AG10803 (cell line): ENCODE measurements around the gene UVSSA.
"Not testable (repeated sequence)": the region's sequence is repeated elsewhere in the genome, so short reads cannot be mapped to it uniquely, and the experiment has no call there.

Source experiments
- DNase-seq: peaks from one replicate; pipeline ENCODE4 v3.0.0; 2010; ENCODE audit warnings: low read depth
- H3K4me3 ChIP-seq: 2 replicates; pipeline ENCODE4 v1.5.1; 2011; ENCODE audit warnings: mild to moderate bottlenecking, low read length, control low read depth
- TF ChIP-seq, protein P1 (sequence below): conservative IDR thresholded peaks from 2 replicates; pipeline ENCODE4 v1.5.1; 2011; ENCODE audit warnings: mild to moderate bottlenecking, low read length, control low read depth, inconsistent platforms

The UVSSA gene

GRCh38 chr4:1381944-1382541 lies 35.0 kb downstream of the UVSSA start:
- DNase-seq, result no peak
- TF ChIP-seq, protein P1, sequence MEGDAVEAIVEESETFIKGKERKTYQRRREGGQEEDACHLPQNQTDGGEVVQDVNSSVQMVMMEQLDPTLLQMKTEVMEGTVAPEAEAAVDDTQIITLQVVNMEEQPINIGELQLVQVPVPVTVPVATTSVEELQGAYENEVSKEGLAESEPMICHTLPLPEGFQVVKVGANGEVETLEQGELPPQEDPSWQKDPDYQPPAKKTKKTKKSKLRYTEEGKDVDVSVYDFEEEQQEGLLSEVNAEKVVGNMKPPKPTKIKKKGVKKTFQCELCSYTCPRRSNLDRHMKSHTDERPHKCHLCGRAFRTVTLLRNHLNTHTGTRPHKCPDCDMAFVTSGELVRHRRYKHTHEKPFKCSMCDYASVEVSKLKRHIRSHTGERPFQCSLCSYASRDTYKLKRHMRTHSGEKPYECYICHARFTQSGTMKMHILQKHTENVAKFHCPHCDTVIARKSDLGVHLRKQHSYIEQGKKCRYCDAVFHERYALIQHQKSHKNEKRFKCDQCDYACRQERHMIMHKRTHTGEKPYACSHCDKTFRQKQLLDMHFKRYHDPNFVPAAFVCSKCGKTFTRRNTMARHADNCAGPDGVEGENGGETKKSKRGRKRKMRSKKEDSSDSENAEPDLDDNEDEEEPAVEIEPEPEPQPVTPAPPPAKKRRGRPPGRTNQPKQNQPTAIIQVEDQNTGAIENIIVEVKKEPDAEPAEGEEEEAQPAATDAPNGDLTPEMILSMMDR, result no peak
- no peak overlapping the region for H3K4me3 ChIP-seq

DNA sequence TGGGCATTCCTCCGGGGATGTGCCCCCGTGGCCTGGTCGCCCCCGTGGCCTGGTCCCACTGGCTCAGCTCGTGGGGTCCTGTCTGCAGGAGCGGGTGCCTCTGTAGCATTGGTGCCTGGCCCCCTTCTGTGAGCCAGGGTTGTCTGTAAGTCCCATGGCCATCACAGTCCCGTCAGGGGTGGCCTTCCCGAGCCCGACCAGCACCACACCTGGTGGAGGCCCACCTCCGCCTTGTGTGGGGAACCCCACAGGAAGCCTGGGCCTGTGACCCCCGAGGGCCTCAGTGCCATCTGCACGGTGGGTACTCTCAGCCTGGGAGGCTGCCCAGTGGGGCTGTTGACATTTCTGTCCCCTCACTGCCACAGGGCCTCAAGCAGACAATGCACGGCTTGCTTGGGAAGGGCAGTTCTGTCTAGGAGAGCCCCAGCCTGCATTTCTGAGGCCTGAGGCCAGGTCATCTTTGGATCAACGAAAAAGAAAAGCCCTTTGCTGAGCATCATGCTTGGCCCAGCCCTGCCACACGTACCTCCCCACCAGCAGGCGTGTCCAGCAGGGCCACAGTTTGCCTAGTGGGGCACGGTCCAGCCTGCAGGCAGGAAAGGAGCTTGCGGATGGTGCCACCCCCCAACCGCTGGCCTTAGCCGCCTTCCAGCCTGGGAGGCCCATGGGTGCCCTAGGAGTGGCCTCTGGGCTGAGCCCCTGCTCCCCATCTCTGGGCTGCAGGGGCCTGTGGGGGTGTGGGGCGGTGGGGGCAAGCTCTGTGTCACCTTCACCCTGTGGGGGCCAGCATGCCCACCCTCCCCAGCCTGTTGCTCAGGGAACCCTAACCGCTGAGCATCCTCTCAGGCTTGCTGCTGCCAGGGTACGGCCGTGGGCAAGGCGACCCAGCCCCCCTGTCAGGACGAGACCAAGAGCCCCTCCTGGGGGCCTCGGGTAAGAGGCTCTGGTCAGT lies 36.0 kb downstream of the UVSSA start:
- H3K4me3 ChIP-seq, result no peak overlapping the region
- TF ChIP-seq, protein P1, result no peak
- DNase-seq, result no peak

GRCh38 chr4:1383728-1384591 lies 37.0 kb downstream of the UVSSA start:
- TF ChIP-seq, protein P1, result no peak
- DNase-seq, result no peak
- no peak overlapping the region for H3K4me3 ChIP-seq

- no peak for DNase-seq
- H3K4me3 ChIP-seq, result no peak overlapping the region
- TF ChIP-seq, protein P1, result no peak
Measured at GRCh38 chr4:1384675-1385372, 37.8 kb downstream of the UVSSA start.

DNA sequence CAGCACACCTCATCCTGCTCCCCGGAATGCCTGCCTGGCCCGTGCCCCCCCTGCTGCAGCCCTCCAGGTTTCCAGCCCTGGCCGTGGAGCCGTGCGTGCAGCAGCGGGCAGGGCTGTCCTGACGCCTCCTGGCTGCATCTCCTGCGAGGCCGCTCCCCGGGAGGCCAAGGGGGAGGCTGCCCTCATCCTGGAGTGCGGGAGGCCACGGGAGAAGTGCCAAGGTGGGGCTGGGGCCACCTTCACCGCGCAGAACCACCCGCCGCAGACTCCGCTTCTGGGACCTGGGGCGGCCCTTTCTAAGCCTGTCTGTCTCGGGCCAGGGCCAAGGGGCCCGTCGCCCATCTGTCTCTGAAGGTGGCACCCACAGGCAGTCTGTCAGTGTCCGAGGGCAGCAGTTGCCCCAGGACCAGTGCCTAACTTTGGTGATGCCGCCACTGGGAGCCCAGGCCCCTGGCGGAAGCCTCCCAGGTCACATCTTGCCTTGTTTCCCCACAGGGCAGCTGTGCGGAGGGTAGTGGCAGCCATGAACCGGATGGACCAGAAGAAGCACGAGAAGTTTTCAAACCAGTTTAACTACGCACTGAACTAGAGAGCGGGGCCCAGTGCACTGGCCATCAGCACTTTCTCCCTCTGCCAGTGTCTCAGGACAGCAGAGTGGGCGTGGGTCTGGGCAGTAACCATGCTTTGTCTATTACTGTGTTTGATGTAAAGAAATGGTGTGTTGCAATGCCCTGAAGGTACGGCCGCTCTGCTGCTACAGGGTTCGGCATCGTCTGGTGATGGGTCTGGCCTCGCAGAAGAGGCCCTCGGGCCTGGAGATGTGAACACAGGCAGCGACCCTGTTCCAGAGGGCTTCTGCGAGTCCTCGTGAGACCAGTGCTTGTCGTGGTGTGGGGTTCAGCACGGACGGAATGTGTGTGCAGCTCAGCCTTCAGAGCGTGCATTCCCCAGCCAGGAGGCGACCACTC lies 38.6 kb downstream of the UVSSA start:
- no peak overlapping the region for H3K4me3 ChIP-seq
- no peak for DNase-seq
- TF ChIP-seq, protein P1, result no peak

DNA sequence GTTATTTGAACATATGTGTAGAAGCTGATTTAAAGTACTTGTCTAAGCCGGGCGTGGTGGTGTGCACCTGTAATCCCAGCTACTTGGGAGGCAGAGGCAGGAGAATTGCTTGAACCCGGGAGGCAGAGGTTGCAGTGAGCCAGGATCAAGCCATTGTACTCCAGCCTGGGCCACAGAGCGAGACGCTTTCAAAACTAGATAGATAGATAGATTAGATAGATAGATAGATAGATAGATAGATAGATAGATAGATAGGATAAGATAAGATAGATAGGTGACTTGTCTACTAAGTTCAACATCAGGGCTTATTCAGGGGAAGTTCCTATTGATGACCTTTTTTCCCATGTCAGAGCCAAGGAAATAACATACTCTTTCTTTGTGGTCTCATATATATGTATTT lies 46.4 kb downstream of the UVSSA start:
- not testable (repeated sequence) for H3K4me3 ChIP-seq

More for the DNA sequence above, 46.4 kb downstream of the UVSSA start:
- DNase-seq, result not testable (repeated sequence)
